SIG-M5 (cell line): ENCODE results near the gene VOPP1.

ENCODE experiments used
- DNase-seq: peaks from one replicate; lab custom pipeline; 2025; lab: John Stamatoyannopoulos, UW

The VOPP1 gene

DNA sequence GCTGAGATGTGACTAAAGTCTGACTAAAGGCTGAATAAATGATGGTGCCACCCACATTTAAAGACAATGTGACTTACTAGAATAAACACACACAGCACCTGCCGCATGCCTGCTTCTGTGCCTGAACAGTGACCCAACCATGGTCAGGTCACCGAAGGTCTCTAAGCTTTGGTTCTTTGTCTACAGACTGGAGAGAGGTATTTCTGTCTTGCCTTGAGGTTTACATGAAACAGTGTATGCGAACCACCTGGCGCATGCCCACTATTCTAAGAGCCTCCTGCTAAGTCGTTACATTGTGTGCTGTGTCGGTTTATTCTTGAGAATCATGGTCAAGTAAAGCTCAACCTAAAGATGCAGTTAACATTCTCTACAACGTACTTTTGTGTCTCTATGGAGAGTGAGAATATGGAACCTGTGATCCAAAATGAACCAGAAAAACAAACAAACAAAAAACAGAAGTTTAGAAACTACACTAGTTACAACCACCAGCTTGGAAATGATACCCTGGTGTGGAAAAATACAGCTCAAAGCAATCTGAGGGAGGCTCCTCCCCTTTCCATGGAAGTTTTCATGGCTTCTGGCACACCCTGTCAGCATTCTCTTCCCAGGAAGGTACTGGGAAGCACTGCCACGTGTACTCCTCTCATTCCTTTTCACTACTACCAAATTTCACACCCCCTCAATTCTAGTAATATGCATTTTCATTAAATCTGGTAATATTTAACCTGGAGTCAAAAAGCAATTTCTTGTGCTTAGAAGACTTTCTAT is 40.0 kb downstream of the VOPP1 start:
- DNase-seq = no peak

DNA sequence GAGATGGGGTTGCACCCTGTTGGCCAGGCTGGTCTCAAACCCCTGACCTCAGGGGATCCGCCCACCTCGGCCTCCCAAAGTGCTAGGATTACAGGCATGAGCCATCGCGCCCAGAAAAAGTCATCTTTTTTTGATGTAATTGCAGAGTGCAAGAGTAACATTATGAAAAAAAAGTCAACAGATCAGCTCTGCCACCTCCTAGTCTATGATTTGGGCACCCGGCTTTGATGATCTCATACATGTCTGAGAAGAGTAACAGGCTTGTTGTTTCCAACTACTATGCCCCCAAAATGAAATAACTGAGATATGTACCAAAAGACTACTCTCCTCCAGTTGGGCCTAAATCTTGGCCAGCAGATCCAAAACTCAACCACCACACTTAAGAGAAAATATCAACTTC is 40.8 kb downstream of the VOPP1 start:
- no peak for DNase-seq

DNA sequence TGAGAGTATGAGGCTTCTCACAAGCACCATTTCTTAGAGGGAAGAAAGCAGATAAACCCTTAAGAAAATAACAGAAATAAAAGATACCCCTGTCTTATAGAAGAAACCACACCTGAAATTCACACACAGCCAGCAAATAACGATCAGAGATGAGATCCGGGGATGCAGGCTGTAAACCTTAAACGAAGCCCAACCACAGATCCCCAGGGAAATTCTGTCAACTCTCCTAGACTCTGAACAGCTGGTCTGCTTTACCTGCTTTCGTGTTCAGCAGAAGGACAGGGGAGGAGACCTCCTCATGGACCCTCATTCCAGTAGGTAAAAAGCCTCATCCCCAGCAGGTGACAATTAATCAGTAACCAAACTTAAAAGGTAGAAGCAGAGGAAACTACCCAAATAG is 45.0 kb downstream of the VOPP1 start:
- no peak for DNase-seq

DNA sequence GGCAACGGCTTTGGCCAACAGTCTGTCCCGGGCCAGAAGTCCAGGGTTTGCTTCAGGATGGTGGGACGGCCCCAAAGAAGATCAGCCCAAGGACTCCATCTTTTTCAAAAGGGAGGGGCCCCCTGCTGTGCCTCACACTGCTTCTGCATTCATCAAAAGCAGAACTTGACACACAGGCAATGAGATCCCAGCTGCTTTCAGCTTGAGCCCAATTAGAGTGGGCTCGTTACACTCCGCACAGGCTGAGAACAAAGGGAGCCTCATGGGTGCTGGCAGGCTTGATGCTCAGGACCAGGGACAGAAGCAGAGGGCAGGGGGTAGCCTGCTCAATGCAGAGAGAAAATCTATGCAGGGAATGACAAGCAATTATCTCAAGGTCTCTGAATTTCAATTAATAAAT is 45.5 kb downstream of the VOPP1 start:
- peak; percentile 20 for DNase-seq

DNA sequence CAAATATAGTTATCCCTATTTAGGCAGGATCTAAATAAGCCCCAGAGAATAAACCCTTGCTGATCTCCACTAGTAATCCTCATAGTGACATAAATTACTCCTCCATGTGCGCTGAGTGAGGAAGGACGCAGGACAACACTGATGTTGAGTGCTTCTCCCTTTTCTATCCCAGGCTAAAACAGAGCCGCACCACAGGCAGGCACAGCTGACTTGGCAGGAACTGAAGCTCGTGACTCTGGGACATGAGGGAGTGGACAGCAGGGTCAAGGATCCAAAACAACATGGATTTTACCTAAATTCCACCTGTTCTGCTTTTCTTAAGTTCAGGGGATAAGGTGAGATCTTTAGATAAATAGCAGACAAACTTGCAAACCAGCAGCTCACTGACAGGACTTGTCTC is 46.0 kb downstream of the VOPP1 start:
- DNase-seq = no peak

DNA sequence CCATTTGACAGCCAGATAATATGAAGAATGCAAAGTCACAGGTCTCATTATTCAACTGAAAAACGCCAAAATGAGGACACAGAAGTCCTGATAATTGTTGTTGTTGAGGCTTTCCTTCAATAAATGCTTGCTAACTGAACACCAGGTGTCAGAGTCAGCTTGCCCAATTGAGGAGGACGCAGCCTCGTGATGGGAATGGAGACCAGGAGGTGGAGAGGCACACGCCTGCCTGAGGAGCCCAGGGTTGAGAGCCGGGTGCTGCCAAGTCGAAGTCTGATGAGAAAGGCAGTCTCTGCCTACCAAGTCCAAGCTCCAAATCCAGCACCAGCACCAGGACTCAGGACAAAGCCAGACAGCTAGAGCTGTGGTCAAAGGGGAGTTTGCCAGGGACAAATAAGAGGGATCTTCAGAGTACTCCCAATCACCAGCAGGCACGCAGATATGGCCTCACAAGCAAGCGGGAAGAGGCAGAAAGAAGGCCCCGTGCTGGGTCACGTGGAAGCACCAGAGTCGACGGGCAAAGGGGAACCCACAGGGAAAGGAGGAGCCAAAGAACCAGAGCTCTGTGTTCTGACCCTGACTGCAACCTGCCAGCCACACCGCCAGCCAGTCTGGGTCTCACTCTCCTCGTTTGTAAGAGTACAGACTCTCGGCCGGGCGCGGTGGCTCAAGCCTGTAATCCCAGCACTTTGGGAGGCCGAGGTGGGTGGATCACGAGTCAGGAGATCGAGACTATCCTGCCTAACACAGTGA is 47.6 kb downstream of the VOPP1 start:
- DNase-seq = no peak

DNA sequence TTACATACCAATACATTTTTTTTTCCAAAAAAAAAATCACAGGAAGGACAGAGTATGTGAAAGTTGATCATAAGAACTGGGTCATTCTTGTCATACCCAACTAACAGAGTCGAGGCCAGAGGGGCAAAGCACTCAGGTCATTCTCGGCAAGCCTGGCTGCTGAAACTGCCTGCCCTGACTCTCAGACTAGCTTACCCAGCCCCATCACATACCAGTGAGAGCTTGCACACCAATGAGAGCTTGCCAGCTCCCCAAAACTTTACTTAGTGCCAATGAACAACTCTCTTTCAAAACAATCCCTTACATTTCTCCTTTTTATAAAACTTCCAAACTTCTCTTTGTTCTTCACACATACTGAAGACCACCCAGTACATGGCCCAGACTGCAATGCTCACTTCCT is 48.9 kb downstream of the VOPP1 start:
- no peak for DNase-seq

DNA sequence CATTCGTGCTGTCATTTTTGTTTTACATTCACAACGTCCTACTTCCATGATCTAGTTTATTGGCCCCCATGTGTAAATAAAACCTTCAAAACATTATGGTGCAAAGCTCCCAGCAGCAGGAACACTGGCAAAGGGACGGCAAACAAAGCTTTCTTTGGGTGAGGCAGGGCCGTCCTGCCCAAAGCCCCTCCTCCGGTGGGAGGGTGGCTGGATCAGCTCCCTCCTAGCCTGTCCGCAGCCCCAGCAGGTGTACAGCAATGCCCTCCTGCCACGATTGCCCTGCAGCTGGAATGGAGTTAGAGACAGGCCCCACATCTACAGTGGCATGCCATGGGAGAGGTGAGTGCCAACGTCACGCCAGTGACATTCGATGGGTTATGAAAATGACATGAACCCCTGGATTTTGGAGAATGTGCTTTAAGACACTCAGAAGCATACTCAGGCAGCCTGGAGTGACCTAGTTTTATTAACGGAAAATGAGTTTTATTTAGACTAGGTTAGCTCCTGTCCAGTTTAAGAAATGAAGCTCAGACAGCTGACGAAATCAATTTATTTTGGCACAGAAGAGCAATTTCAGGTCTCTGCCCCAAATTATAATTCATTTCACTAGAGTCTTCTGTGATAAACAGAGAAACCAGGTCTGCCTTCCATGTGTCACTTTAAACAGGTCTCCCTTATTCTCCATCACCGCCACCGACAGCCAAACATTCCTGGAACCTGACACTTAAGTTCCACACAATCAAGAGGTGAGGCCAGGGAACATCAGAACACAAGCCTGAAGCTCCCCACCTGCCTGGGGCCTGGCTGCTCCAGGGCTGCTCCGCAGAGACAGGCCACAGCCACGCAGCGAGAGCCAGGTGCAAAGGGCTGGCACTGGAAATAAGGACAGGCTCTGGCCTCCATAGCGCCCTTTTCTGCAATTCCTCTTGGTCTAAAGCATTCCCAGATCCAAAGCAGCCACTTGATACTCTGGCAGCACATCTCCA is 50.1 kb downstream of the VOPP1 start:
- DNase-seq = no peak

DNA sequence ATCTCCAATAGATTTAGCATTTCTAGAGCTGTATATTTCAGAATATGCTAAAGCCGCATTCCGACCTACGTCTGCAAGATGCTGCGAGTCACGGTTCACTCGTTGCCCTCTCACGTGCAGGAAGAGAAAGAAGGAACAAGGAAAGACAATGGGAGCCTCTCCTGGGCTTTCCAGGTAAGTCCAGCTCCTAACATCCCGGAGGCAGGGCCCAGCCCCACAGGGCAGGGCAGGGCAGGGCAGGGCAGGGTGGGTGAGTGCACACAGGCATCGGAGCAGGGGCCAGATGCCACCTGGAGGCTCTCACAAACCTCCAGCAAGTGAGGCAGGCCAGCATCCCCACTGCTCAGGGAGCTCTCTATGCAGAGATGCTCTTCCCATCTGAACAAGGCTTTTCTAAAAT is 50.8 kb downstream of the VOPP1 start:
- DNase-seq = no peak

DNA sequence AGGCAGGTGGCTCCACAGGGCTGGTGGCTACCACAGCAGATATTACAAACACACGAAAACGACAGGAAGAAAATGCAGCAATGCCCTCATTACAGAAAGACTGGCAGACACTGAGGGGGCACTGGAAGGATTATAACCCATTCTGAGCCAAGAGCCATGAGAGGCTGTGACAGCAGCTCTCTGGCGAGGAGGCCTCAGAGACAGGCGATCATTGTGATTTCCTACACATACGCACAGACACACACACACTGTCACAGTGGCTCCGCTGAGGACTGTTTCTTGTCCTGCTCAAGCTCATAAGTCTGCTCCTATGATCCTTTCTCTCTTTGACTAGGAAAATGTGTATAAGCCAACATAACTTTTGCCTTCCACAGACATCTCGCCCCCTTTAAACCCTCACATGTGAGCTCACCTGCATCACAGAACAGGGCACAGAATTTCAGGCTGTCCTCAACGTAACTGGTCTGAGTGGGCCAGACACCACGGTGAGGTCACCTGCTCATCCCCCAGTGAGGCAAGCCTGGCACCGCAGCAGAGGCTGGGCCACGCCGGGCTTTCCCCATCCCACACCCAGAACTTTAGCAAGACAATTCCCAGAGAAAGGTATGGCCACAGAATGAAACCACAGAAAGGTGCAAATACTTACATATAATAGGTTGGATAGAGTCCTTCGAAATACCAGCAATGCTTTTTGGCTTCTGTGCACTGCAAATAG is 51.7 kb downstream of the VOPP1 start:
- DNase-seq = no peak

DNA sequence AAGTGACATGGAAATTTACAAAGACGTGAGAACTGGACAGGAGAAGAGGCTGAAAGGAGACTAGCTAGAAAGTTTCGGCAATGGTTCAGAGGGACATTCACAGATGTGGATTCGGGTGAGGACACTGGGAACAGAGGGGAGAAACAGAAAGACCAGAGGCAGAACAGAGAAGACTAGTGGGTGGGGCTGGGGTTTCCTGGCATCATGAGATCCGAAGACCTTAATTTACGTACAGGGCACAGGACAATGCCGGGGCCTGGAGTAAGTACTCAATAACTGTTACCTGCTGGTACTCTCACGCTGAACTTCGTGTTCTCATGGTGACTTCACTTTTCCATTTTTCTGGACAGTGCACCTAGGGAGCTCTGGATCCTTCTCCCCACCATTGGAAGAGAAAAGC is 53.5 kb downstream of the VOPP1 start:
- DNase-seq = no peak

DNA sequence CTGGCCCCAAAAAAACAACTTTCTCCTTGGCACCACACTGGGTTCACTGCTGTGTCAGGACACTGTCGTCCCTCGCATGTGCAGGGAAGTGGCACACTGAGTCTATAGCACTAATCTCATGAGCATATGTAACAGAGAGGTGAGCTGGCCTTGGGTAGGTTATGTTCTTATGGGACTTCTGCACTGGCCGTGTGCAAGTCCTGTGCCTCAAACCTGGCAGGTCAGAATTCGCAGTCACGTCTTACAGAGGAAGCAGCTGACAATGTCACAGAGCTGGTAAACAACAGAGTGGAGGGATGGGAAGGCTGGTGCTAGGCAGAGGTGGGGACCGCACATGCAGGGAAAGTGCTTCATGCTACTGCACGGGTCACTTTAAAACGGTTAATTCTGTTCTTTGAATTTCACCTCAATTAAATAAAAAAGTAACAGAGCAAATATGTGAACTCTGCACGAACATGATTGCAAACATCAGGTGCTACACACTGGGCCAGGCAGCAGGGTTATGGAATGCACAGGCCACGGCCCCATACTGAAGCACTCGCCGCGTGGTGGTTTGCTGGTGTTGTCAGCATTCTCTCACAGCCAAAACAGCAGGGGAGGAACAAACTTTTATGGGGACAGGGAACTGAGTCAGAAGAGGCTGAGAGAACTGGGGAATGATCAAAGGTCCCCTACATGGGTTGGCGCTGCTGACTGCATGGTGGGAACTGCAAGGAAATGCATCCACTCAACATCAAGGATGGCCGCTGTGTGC is 54.2 kb downstream of the VOPP1 start:
- DNase-seq = no peak

DNA sequence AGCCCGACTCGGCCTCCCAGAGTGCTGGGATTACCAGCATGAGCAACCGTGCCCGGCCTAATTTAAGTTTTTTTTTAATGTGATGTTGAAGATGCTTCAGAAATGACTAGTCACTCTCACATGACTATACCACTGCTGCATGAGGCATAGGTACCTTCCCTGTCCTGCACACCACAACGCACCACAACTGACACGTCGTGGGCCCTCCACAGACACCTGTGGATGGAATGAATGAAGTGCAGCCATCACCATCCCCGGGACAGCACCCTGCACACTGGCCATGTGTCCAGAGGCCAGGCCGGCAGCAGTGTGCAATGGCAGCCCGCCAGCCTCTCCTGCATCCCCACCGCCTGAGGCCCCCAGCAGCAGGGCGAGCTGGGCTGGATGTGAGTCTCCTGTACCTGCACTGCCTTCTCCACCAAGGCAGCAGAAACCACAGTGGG is 55.1 kb downstream of the VOPP1 start:
- DNase-seq = no peak

DNA sequence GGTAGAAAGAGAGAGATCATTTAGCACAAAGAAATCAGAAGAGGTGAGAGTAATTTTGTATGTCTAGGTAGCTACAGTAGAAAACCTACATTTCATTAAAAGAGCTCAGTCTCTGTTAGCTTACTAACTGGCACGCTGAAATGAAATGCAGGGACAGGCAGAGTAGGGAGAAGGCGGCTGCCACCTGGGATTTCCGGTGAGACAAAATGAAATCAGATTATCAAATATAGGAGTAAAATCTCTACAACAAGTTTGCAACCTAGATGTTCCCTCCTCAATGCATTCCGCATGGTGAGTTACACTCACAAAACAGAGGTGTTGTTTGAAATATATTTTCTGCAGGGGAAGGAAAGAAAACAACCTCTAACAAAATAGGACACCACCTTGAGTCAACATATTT is 55.9 kb downstream of the VOPP1 start:
- DNase-seq = no peak

DNA sequence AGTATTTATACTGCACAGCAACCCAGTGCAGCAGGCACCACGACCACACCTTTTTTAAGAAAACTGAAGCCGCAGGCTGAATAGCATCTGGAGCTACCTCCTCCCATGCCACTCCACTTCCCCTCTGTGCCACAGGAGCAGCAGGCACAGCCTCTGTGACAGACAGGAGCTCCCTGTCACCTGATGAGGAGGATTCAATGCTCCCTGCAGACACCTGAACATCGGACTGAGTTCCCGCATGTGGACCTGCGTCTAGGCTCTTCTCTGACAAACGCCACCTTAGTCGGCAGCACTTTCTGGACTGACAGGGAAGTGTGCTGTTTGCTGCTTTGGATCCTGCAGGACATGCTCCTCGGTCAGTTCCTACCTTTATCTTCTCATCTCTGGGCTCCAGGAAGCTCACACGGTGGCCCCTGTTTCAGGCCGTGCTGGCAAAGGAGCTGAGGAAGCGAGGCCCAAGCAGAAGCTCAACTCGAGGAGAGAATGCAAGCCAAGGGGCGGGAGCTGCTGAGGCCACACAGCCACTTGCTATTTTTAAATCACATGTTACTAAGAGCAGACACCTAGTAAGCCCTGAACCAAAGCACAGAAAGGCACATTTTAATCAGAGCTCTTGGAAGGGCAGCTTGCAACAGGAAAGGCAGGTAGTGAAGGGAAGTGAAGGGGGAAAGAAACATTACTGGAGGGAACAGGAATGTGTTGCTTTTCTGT is 56.6 kb downstream of the VOPP1 start:
- no peak for DNase-seq

DNA sequence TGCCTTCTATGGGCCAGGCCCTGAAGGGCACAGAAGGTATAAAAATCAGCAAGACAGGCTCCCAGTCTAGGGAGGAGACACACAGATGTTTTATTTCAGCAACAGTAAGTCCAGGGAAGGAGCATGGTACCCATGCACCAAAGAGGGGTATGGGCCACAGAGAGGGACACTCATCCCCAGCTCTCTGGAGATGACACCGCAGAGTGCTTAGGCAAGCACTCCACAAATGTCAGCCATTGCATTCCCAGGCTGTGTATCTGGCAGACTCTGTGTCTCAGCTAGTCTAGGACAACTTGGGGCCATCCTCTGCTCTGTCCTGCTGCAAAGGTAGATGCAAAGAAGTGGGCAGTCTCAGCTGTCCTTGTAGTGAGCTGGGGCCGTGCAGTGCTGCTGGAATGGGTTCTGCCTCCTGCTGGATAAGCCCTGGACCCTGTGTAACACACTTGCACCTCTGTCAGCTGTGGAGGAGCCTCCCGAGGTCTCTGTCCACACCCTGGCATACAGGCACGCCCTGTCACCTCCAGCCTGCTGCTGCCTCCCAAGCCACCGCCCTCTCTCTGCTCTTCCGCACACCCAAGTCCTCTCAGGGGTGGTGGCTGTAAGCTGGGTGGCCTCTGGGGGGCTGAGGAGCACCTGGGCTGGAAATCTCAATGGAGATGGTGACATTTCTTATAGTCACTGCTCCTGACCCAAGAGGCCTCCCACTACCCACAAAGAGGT is 57.6 kb downstream of the VOPP1 start:
- no peak for DNase-seq

DNA sequence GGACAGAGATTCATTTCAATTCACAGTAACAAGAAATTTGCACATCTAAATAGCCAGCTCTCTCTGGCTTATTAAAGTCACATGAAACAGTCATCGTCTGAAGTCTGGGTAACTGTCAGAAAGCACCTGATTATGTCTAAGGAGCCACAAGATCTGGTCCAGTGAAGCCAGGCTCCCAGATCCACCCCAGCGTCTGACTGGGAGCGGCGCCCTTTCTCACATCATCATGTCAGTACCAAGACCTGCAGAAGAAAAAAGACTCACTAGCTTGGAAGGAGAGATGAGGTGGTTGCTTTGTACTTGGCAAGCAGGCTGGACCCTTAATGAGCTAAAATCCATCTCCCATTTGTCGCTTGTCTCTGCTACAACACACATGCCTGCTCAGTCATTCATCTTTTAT is 58.4 kb downstream of the VOPP1 start:
- no peak for DNase-seq

DNA sequence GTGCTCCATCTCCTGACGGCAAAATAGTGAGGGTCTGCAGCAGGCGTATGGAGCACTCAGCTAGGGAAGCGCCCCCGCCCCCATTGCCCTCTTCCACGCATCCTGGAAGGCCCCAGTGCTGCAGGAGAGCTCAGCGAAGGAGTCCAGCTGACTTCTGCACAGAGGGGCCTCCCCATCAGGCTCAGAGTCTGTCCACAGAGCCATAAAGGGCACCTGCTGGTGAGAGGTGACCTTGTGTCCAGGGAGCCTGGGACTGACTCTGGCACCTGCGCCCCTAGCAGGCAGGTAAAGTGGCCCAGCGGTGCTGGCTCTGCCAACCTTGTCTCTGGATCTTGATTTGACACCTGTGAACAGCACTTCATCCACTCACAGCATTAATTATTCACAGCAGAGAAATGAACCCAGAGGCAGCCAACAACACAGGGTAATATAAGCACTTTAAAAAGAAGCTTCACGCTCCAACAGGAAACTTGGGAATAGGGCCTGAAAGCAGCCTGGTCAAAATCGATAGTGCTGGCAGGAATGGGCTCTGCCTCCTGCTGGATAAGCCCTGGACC is 59.6 kb downstream of the VOPP1 start:
- DNase-seq = no peak

DNA sequence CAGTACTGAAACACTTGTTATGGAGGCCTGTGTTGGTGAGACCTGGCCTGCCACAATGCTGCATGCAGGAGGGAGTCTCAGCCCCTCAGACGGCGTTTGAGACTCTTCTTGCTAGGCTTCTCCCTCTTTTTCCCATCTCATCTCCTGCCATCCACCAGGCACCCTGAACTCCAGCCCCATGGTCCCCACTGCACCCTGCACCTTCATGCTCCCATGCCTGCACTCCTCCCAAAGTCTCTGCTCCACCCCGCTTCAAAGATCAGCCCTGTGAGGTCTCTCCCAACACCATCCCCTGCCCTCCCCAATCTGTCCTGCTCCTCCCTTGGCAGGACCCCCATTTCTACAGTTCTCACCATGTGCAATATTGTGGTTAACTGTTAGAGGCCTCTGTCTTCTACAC is 61.7 kb downstream of the VOPP1 start:
- no peak for DNase-seq
